Colonic mucosa (tissue), 4 donors: Measurements from ENCODE around the gene CLIC6. TPM values are rescaled to one million over a fixed set of nuclear protein-coding genes. Genes with fewer than 3 reads are reported as not detected.

Experiments
- DNase-seq: peaks from one replicate; pipeline ENCODE4 v3.0.0-alpha.2; 2020
- H3K27ac ChIP-seq: fragments of 200-600 bp; one replicate; pipeline ENCODE4 v1.8.0; 2021
- H3K27me3 ChIP-seq: fragments of 200-600 bp; one replicate; pipeline ENCODE4 v1.8.0; 2021
- H3K36me3 ChIP-seq: fragments of 200-600 bp; one replicate; pipeline ENCODE4 v1.8.0; 2021
- H3K4me1 ChIP-seq: fragments of 200-600 bp; one replicate; pipeline ENCODE4 v1.8.0; 2021; ENCODE audit warnings: mild to moderate bottlenecking
- H3K4me3 ChIP-seq: fragments of 200-600 bp; one replicate; pipeline ENCODE4 v1.8.0; 2021
- H3K9ac ChIP-seq, 2 donors: one replicate each; pipeline ENCODE4 v1.7.0; 2013; ENCODE audit warnings: control low read depth in 2 of 2, low read depth in 2 of 2, low read length in 2 of 2
- H3K9me3 ChIP-seq: fragments of 200-600 bp; one replicate; pipeline ENCODE4 v1.8.0; 2021
- CTCF ChIP-seq: fragments of 200-600 bp; IDR thresholded peaks from one replicate; pipeline ENCODE4 v1.8.0; 2022; ENCODE audit warnings: antibody characterized with exemption, mild to moderate bottlenecking
- intact Hi-C: fragments of 100-400 bp; cut with DNase I; formaldehyde crosslinking; loops from one replicate; pipeline ENCODE4 v1.14.1; 2022
- total RNA-seq, 2 donors: library from RNA; stranded (reverse); fragmentation: NEBNext Ultra II Directional in 1 of 2; extraction: Animal tissue kit (Norgen Biotek cat#: 25700) in 1 of 2; gene quantifications; one replicate each; pipeline ENCODE4 v1.2.1, GENCODE V29; 2021
- donor health status: healthy.
- donor health status: DM: no; HTN: no; CAD: no.
- donor health status: DM: no; HTN: no; CAD: no.

The CLIC6 gene
- total RNA-seq, 2 donors from 2014 or later = 9.4 to 12.8 TPM

GRCh38 chr21:34679051-34679450, 10.3 kb downstream of the CLIC6 start:
- no peak for TF ChIP-seq CTCF
- no peak for DNase-seq
- no peak overlapping the region for H3K27ac ChIP-seq
- intact Hi-C loops = no loop called here
- H3K36me3 ChIP-seq = no peaks in the 10 kb centered on the region
- no peak overlapping the region for H3K4me3 ChIP-seq
- H3K9ac ChIP-seq = no peak overlapping the region
- no peaks in the 10 kb centered on the region for H3K4me1 ChIP-seq
- no peaks in the 10 kb centered on the region for H3K9me3 ChIP-seq
- H3K27me3 ChIP-seq = no peaks in the 10 kb centered on the region

GRCh38 chr21:34684174-34684876, 15.5 kb downstream of the CLIC6 start:
- Histone ChIP-seq H3K9ac (peak overlapping the region in 1 of 2 donors; percentile 74), H3K27me3 (no peaks in the 10 kb centered on the region), H3K36me3 (no peaks in the 10 kb centered on the region), H3K4me1 (no peaks in the 10 kb centered on the region), H3K9me3 (no peaks in the 10 kb centered on the region), H3K27ac (peak overlapping the region; percentile 88), H3K4me3 (no peak overlapping the region)
- intact Hi-C loops = no loop called here
- DNase-seq = peak; percentile 60
- no peak for TF ChIP-seq CTCF

- H3K4me3 ChIP-seq = no peak overlapping the region
- peaks cover 2% of the 10 kb centered on the region for H3K4me1 ChIP-seq
- no peak for DNase-seq
- H3K27ac ChIP-seq = no peak overlapping the region
- no peak overlapping the region for H3K9ac ChIP-seq
- H3K36me3 ChIP-seq = no peaks in the 10 kb centered on the region
- intact Hi-C loops = no loop called here
- H3K9me3 ChIP-seq = no peaks in the 10 kb centered on the region
- no peaks in the 10 kb centered on the region for H3K27me3 ChIP-seq
- TF ChIP-seq CTCF = no peak
Observed at GRCh38 chr21:34687065-34687464, 18.3 kb downstream of the CLIC6 start.

- intact Hi-C loops = no loop called here
- H3K4me3 ChIP-seq = no peak overlapping the region
- no peaks in the 10 kb centered on the region for H3K36me3 ChIP-seq
- H3K4me1 ChIP-seq = peaks cover 5% of the 10 kb centered on the region
- H3K27ac ChIP-seq = no peak overlapping the region
- DNase-seq = no peak
- H3K27me3 ChIP-seq = no peaks in the 10 kb centered on the region
- H3K9ac ChIP-seq = no peak overlapping the region
- no peak for TF ChIP-seq CTCF
- no peaks in the 10 kb centered on the region for H3K9me3 ChIP-seq
Observed at GRCh38 chr21:34687745-34688144, 19.0 kb downstream of the CLIC6 start.

- intact Hi-C loops = no loop called here
- Histone ChIP-seq H3K4me3 (no peak overlapping the region), H3K4me1 (peaks cover 9% of the 10 kb centered on the region)
Observed at GRCh38 chr21:34688145-34688544, 19.4 kb downstream of the CLIC6 start.

More at GRCh38 chr21:34688145-34688544, 19.4 kb downstream of the CLIC6 start:
- Histone ChIP-seq H3K27ac (no peak overlapping the region), H3K9me3 (no peaks in the 10 kb centered on the region), H3K36me3 (no peaks in the 10 kb centered on the region), H3K27me3 (no peaks in the 10 kb centered on the region), H3K9ac (no peak overlapping the region)
- DNase-seq = no peak
- TF ChIP-seq CTCF = no peak
